Omental fat pad (tissue), 4 donors: Measurements from ENCODE around the gene AZI2. TPM values are rescaled to one million over a fixed set of nuclear protein-coding genes. Genes with fewer than 3 reads are reported as not detected.

Experiments used
- ATAC-seq: fragments of 150-250 bp; one replicate; pipeline ENCODE4 v1.9.1; 2016; ENCODE audit warnings: mild to moderate bottlenecking, moderate library complexity; ENCODE audit not compliant: low FRiP score
- DNase-seq: peaks from one replicate; pipeline ENCODE4 v3.0.0-alpha.2; 2019; ENCODE audit warnings: low spot score
- CTCF ChIP-seq, 3 donors: fragments of 450-650 bp; IDR thresholded peaks; one replicate each; pipeline ENCODE4 v1.5.1; 2016 to 2017; ENCODE audit warnings: antibody characterized with exemption in 3 of 3, mild to moderate bottlenecking in 3 of 3, moderate library complexity in 2 of 3
- total RNA-seq, 4 donors: library from RNA; depleted of rRNA; stranded (reverse); fragments of >200 nt; gene quantifications; one replicate each; pipeline ENCODE4 v1.1.0, GENCODE V29; 2016

Gene AZI2
- total RNA-seq, 4 donors from 2014 or later, result 82.0 to 153 (median 114) TPM

DNA sequence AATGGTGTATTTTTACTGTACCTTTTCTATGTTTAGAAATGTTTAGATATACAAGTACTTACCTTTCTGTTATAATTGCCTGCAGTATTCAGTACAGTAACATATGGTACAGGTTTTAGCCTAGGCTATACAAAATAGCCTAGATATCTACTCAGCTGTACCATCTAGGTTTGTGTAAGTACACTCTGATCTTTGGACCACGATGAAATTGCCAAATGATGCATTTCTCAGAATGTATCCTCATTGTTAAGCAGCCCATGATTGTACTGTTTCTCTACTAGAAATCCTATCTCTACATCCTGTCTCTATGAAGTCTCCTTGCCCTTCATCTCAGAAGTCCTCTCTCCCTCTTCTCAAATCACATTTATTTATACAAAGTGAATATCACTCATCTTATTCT is 32.9 kb downstream of the AZI2 start:
- DNase-seq (no peak), ATAC-seq (no peak)

DNA sequence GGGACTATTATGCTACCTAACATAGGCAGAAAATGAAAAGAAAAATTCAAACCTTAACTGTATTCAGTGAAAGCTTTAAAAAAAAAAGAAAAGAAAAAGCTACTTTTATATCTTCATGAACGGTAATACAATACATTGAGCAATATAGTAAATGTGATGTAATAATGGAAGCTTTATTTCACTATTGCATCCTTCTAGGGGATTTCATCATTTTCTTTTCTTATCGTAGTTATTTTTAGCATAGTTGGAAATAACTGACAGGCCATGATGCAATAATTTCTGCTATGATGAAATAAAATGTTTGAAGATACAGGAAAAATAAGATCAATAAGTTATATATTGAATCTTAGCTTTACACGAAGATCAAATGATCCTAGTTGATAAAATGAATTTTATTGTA is 40.4 kb downstream of the AZI2 start:
- DNase-seq (no peak), ATAC-seq (no peak)
- no peak for TF ChIP-seq CTCF (IDR thresholded peaks at IDR 0.05)

More for the DNA sequence above, 32.9 kb downstream of the AZI2 start:
- no peak for TF ChIP-seq CTCF (IDR thresholded peaks at IDR 0.05)

DNA sequence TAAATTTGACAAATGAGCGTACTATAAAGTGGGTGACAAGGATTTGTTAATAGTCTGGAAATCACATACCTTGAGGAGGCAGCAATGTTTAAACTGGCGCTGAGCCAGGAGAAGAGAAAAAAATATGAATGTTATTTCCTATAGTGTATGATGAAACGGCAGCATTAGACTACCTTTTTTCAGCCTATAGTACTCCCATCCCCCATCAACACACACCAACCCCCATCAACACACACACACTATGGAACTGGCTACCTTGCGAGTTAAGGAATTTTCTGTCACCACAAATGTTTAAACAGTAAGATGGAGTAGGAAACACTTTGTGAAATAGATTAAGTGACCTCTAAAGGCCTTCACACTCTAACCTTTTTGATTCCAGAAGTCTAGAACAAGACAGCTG is 46.9 kb downstream of the AZI2 start:
- TF ChIP-seq CTCF (IDR thresholded peaks at IDR 0.05), result no peak
- no peak for DNase-seq

GRCh38 chr3:28300345-28300962 is 48.2 kb downstream of the AZI2 start:
- no peak for ATAC-seq
- DNase-seq, result no peak
- TF ChIP-seq CTCF (IDR thresholded peaks at IDR 0.05), result no peak

More for the DNA sequence above, 46.9 kb downstream of the AZI2 start:
- ATAC-seq, result no peak

- TF ChIP-seq CTCF (IDR thresholded peaks at IDR 0.05), result no peak
- ATAC-seq (no peak), DNase-seq (no peak)
Measured at GRCh38 chr3:28299705-28300104, 48.9 kb downstream of the AZI2 start.

GRCh38 chr3:28295898-28296490 is 52.6 kb downstream of the AZI2 start:
- no peak for DNase-seq
- no peak for TF ChIP-seq CTCF (IDR thresholded peaks at IDR 0.05)
- no peak for ATAC-seq
